Eye (tissue), 1 donor: Measurements from ENCODE around the gene HNRNPA1L2.
A peak's percentile ranks its signal among the peaks of the same experiment; 100 is the strongest.
"Not testable (repeated sequence)": the region's sequence is repeated elsewhere in the genome, so short reads cannot be mapped to it uniquely, and the experiment has no call there.

Experiments
- DNase-seq: peaks from one replicate; pipeline ENCODE4 v3.0.0-alpha.2; 2015

Gene HNRNPA1L2

GRCh38 chr13:52642131-52642530, at the start of gene HNRNPA1L2:
HNRNPA1L2 (plus strand) TSS chr13:52642431; CDS start chr13:52642493, 62 bp downstream.
- DNase-seq, result no peak

GRCh38 chr13:52593175-52593574, 49.1 kb upstream of the HNRNPA1L2 start:
- DNase-seq, result not testable (repeated sequence)

DNA sequence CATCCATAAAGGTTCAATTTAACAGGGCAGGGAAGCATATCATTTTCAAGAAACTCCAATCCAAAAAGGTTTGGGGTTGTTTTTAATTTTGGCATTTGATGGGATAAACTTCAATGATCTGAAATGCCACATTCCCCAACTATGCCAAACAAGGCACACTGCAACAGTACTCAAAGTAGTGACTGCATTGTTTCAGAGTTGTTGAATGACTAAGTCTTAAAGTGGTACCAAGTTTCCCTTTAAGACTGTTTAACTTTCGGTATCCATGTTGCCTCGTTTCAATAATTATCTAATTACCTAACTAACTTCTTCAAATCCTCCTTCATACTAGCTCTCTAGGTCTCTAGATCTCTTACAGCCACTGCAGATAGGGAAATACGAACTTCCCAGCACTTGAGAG, 48.4 kb upstream of the HNRNPA1L2 start:
- not testable (repeated sequence) for DNase-seq

DNA sequence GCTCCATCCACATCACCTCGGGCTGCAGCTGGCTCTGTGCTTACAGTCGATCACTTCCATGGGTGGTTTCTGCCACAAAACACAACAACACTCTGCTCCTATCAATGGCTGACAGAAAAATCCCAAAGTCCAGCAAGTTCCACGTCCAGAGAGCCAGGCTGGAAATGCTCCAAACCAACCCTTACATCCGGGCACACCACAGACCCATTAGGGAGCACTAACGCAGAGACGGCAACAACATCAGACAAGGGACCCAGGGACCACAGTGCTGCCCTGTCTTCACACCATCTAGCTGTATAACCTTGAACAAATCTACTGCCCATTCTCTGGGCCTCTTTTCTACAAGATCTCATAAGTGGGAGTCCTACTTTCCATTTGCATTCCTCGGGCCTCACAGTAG, 47.9 kb upstream of the HNRNPA1L2 start:
- not testable (repeated sequence) for DNase-seq

DNA sequence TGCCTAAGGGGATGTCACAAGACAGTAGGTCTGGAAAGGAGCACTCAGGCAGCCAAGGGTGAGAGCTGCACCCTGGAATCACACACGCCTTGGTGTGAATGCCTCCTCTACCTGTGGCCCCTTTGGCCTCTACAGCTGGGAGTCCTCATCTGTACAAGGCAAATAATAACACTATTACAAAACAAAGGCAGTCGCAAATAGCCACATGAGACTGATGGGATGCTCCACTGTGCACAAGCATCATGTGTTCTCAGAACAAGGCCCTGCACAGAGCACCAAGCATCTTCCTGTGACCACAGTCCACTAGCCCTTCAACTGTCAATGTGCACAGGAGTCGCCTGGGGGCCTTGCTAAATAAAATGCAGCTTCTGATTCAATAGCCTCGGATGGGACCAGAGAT, 44.6 kb upstream of the HNRNPA1L2 start:
- DNase-seq, result no peak

DNA sequence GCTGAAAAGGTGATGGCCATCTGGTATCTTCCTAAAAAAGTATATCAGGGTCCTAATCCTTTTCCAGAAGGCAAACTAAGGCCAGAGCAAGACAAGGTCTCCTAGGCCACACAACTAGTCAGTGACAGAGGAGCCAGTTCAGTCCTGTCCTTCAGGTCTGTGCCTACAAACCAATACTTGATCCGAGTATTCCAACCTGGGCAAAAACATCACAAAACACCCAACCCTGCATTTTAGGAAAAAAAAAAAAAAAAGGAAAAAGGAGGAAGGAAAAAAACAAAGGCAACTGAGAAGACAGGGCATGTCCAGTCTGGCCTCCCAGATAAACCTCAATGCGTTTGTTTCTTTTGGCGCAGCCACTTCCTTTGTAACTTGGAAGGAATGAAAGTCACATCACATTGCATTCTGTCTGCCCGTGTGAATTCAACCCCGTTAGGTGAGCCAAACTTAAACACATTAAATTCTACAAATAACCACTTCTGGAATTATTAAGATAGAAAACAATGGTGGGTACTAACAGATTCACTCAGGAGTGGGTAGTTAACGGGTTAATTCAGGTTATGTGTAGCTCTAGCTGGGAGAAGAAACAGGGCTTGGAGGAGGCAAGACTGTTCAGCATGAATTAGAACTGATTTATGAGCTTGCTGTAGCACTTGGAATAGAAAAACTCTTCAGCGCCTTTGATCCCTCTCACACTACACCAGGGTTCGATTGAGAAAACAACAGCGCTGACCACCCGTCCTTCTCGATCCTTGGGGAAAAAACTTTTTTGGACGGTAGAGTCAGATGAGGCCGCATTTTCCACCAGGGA, 43.0 kb upstream of the HNRNPA1L2 start:
- DNase-seq, result no peak

- DNase-seq, result peak; percentile 80
Measured at GRCh38 chr13:52599848-52600603, 42.2 kb upstream of the HNRNPA1L2 start.

DNA sequence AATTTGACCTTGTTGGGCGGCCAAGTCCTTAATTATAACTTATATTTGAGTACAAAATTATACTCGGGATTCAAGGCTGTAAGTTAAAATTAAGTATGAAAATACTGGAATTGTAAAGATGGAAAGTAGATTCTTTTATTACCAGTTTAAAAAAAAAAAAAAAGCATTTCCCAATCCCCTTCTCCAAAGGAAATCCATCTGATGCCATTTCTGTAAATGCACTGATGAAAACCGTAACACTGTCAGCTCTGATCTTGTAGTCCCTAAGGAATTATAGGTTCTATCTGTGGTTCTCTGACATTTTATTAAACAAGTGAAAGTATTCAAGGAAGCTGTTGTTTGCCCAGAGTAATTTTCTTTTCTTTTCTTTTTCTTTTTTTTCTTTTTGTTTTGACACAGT, 41.6 kb upstream of the HNRNPA1L2 start:
- DNase-seq, result no peak

DNA sequence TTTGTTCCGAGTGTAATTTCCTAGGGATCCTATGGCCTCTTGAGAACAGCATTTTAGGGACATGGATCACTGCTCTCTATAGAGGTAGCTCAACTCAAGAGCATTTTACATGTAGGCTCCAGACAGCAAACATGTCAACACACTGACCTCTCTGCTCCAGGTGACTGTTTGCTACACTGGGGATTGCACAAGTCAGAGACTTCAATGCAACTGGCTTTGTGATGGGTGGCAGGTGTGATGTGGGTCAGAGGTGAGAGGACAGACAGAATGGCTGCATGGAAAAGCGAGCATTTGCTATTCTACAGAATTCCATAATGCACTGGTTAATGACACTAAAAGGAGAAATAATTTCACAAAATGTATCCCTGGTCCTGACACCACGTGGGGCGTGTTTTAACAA, 38.9 kb upstream of the HNRNPA1L2 start:
- not testable (repeated sequence) for DNase-seq

- DNase-seq, result not testable (repeated sequence)
Measured at GRCh38 chr13:52606126-52606525, 36.1 kb upstream of the HNRNPA1L2 start.

- DNase-seq, result not testable (repeated sequence)
Measured at GRCh38 chr13:52606795-52607194, 35.4 kb upstream of the HNRNPA1L2 start.

DNA sequence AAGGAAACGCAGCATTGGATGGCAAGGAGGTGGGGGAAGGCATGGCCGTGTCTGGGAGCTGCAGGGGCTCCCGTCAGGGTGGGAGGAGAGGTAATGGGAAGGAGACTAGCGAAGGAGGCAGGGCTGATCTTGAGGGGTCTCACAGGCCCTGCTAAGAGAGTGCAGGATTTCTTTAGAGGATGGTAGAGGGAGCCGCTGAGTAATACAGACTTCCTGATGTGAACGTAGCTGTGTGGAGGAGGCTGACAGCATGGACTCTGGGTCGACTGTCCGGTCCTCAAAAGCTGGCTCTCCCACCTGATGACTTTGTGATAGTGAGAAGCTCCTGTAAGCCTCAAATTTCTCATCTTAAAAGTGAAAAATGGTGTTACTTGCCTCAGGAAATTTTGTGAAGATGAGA, 34.0 kb upstream of the HNRNPA1L2 start:
- not testable (repeated sequence) for DNase-seq

GRCh38 chr13:52609013-52609606, 33.1 kb upstream of the HNRNPA1L2 start:
- DNase-seq, result peak; percentile 65

- DNase-seq, result not testable (repeated sequence)
Measured at GRCh38 chr13:52610158-52610557, 32.1 kb upstream of the HNRNPA1L2 start.

DNA sequence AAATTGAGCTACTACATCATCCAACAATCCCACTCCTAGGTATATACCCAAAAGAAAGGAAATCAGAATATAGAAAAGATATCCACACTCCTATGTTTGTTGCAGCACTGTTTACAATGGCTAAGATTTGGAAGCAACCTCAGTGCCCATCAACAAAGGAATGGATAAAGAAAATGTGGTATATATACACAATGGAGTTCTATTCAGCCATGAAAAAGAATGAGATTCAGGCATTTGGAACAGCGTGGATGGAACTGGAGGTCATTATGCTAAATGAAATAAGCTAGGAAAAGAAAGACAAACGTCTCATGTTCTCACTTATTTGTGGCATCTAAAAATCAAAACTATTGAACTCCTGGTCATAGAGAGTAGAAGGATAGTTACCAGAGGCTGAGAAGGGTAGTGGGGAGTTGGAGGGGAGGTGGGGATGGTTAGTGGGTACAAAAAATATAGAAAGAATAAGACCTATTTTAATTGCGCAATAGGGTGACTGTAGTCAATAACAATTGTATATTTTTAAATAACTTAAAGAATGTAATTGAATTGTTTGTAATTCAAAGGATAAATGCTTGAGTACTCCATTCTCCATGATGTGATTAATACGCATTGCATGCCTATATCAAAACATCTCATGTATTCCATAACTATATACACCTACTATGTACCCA, 27.0 kb upstream of the HNRNPA1L2 start:
- no peak for DNase-seq

DNA sequence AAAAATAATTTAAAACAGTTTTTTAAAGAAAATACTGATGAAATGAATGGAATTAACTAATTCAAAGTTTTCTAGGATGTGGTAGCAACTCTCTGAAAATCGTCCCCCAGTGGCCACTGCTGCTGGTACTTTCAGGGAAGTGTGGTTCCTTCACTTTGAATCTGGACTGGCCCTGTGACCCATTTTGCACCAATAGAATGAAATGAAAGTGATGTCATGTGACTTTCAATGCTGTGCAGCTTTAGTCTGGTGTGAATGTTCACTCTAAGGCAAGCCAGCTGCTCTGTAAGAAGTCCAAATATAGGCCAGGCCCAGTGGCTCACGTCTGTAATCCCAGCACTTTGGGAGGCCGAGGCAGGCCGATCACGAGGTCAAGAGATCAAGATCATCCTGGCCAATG, 26.4 kb upstream of the HNRNPA1L2 start:
- DNase-seq, result no peak

GRCh38 chr13:52617070-52618060, 24.9 kb upstream of the HNRNPA1L2 start:
- DNase-seq, result peak; percentile 93

DNA sequence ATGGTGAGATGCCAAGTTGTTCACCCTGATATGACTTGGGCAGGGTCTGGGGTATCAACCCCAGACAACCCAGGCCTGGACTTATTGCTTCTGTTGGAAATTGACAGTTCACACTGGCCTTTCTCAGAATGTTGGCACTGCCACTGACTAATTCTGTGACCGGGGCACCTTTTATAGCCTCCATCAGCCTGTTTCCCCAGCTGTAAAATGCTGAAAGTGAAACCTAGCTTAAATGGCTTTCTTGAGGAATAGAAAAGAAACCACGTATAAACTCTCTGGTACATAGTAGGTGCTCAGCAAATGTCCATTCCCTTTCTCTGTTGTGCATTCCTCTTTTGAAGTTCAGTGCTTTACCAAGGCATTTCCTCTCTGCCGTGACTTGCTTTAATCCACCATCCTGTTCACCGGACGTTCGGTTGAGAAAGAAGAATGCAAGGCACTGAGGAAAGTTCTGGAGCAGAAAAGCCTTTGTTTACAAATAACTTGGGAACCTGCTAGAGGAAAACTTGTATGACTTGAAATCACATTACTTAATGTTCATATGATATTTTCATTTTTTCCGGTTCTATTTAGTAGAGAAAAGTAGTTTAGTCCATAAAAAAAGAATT, 11.0 kb upstream of the HNRNPA1L2 start:
- DNase-seq, result not testable (repeated sequence)

DNA sequence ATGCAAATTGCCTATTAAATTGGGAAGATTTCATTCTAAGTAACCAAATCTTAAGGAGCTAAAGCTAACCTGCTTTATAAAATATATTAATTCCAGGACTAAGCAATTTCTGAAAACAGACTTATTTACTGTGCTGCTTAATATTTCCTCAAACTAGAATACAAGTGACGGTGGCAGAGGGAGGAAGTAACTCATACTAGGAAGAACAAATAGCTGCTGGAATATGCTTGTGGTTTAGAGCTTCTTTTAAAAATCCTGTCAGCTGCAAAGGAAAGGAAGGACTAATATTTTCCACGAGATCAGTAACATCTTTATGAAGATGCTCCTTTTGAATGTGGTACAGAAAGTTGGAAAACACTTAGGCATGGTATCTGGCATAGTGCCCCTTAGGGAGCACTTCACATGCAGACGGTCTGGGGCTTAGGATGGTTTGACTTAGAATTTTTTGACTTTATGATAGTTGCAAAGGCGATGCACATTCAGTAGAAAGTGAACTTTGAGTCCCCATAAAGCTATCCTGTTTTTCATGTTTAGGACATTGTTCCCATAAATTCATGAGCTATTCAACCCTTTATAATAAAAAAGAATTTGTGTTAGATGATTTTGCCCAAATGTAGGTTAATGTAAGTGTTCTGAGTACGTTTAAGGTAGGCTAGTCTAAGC, 3.4 kb upstream of the HNRNPA1L2 start:
- DNase-seq, result no peak

DNA sequence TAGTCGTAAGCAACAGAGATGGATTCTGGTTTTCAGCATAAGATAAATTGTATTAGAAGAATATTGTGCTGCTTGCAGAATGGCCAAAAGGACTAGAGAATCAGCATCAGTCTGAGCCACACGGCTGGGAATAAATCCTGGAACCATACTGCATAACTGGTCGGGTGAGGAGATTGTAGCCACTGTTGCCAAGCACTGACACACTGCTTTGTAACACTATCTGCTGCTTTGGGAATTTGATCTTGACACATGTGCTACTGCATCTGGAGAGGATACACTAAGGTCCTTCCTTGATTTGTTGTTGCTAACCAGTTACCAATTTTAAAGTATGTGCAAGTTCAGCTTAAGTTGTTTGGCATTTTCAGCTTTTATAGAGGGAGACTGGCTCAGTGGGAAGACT, 1.9 kb downstream of the HNRNPA1L2 start:
- no peak for DNase-seq

DNA sequence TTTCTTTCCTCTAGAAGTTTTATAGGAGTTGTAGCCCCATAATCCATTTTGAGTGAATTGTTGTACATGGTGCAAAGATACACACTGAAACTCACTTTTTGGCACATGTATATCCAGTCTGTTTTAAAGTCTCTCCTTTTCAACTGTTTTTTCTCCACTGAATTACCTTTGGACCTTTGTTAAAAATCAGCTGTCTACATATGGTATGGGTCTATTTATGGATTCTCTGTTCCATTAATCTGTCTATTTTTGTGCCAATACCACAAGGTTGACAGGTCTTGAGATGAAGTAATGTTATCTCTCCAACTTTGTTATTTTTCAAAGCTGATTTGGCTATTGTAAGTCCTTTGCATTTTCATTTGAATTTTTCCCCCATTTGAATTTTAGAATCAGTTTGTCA, 4.7 kb downstream of the HNRNPA1L2 start:
- DNase-seq, result no peak
